GM13976 (cell line): ENCODE measurements around the gene CPD.

Experiments used
- DNase-seq: peaks from one replicate; pipeline ENCODE4 v3.0.0; 2012; ENCODE audit warnings: low spot score
- CTCF ChIP-seq: IDR thresholded peaks from 2 replicates; pipeline ENCODE4 v1.5.1; 2012; ENCODE audit warnings: borderline replicate concordance, mild to moderate bottlenecking; ENCODE audit not compliant: insufficient read depth; ENCODE audit errors: extremely low read depth, missing control alignments, control extremely low read depth
- in situ Hi-C: fragments of 300-500 bp; cut with MboI; formaldehyde crosslinking; loops from one replicate; pipeline ENCODE4 v1.12.0; 2022; ENCODE audit warnings: low sequenced_read_pairs, mixed read lengths, inconsistent platforms; ENCODE audit not compliant: unreplicated experiment

The CPD gene

GRCh38 chr17:30483159-30483558, 104.4 kb downstream of the CPD start:
- DNase-seq = no peak
- in situ Hi-C loops = no loop called here
- TF ChIP-seq CTCF = no peak

GRCh38 chr17:30493780-30494179, 115.1 kb downstream of the CPD start:
- TF ChIP-seq CTCF = no peak
- in situ Hi-C loops = no loop called here
- no peak for DNase-seq

- DNase-seq = no peak
- TF ChIP-seq CTCF = no peak
- in situ Hi-C loops = no loop called here
Measured at GRCh38 chr17:30495586-30495985, 116.9 kb downstream of the CPD start.

- DNase-seq = no peak
- in situ Hi-C loops = no loop called here
- TF ChIP-seq CTCF = no peak
Measured at GRCh38 chr17:30503558-30503957, 124.8 kb downstream of the CPD start.

DNA sequence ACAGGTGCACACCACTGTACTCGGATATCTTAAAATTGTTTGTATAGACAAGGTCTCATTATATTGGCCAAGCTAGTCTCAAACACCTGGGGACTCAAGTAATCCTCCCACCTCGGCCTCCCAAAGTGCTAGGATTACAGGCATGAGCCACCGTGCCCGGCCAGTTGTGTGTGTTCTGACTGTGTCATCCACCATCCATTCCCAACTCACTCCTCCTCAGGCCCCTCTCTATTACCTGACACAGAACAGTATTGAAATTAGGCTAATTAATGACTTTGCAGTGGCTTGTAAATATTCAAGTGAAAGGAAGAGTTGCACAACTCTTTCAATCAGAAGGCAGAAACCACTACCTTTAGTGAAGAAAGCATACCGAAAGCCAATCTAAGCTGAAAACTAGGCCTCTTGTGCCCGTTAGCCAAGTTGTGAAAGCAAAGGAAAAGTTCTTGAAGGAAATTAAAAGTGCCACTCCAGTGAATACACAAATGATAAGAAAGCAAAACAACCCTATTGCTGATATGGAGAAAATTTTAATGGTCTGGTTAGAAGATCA, 127.2 kb downstream of the CPD start:
- no peak for DNase-seq
- TF ChIP-seq CTCF = no peak
- in situ Hi-C loops = no loop called here

GRCh38 chr17:30506481-30506880, 127.8 kb downstream of the CPD start:
- in situ Hi-C loops = no loop called here
- no peak for TF ChIP-seq CTCF
- no peak for DNase-seq

DNA sequence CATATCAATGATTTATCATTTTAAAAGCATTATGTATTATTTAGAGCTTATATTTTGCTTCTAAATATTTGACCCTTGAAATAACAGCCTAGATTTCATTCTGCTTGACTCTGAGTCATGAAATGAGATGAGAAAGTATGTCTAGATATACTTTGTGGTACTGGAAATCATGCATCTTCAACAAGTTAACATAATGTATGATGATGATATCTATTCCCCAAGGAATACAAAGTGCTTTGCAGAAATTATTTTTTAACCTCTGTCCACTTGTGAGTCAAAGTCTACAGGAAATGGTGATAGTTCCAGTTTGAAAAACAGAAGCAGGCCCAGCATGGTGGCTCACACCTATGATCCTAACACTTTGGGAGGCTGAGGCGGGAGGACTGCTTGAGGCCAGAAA, 134.6 kb downstream of the CPD start:
- no peak for TF ChIP-seq CTCF
- in situ Hi-C loops = no loop called here
- no peak for DNase-seq
